Thoracic aorta (tissue), 2 donors: ENCODE data around the gene EEF1E1. TPM values are rescaled to one million over a fixed set of nuclear protein-coding genes. Genes with fewer than 3 reads are reported as not detected.

Source experiments
- ATAC-seq: fragments of 150-250 bp; one replicate; pipeline ENCODE4 v1.8.0; 2017; ENCODE audit warnings: low read depth; ENCODE audit not compliant: insufficient number of reproducible peaks, low FRiP score
- DNase-seq: peaks from one replicate; pipeline ENCODE4 v3.0.0-alpha.2; 2020; ENCODE audit warnings: low spot score
- H3K27ac ChIP-seq, 2 donors: fragments of 200-600 bp; sonication (generic); 1 replicate in 1 of 2; 2 replicates in 1 of 2; pipeline ENCODE4 v1.5.1; 2016; ENCODE audit warnings: mild to moderate bottlenecking in 2 of 2, moderate library complexity in 2 of 2
- H3K27me3 ChIP-seq: fragments of 200-600 bp; sonication (generic); replicated peaks from 2 replicates; pipeline ENCODE4 v1.6.0; 2016; ENCODE audit warnings: mild to moderate bottlenecking; ENCODE audit not compliant: insufficient read depth
- H3K36me3 ChIP-seq: fragments of 200-600 bp; sonication (generic); one replicate; pipeline ENCODE4 v1.5.1; 2016
- H3K4me1 ChIP-seq, 2 donors: fragments of 200-600 bp; sonication (generic); 1 replicate in 1 of 2; 2 replicates in 1 of 2; pipeline versions ENCODE4 v1.5.1 to v1.6.0; 2016; ENCODE audit warnings: low read depth in 2 of 2, mild to moderate bottlenecking in 1 of 2; ENCODE audit not compliant: control insufficient read depth in 1 of 2
- H3K4me3 ChIP-seq: fragments of 200-600 bp; sonication (generic); 2 replicates; pipeline ENCODE4 v1.5.1; 2016; ENCODE audit warnings: mild to moderate bottlenecking
- H3K9me3 ChIP-seq: fragments of 200-600 bp; sonication (generic); 2 replicates; pipeline ENCODE4 v1.5.1; 2016
- CTCF ChIP-seq: fragments of 200-600 bp; sonication (generic); IDR thresholded peaks from one replicate; pipeline ENCODE4 v1.5.1; 2019; ENCODE audit warnings: antibody characterized with exemption
- total RNA-seq, 2 donors: library from RNA; depleted of rRNA; stranded (reverse); fragments of >200 nt; gene quantifications; one replicate each; pipeline versions ENCODE4 v1.1.0 to v1.2.3, GENCODE V29; 2016

Gene EEF1E1
- 10 to 100 TPM; 26.8 to 52.8 TPM for total RNA-seq

GRCh38 chr6:8102122-8102958 is at the start of gene EEF1E1:
Gene EEF1E1 (minus strand): TSS chr6:8102548. CDS start chr6:8102521, 27 bp downstream.
- H3K4me1 ChIP-seq, result peaks cover 3 to 15% of the 10 kb centered on the region in 2 donors
- DNase-seq (peak; percentile 86), ATAC-seq (peak; percentile 100)
- H3K36me3 ChIP-seq, result no peaks in the 10 kb centered on the region
- H3K4me3 ChIP-seq, result peak within 1 kb of the TSS; percentile 83
- H3K27me3 ChIP-seq, result no peaks in the 10 kb centered on the region
- no peaks in the 10 kb centered on the region for H3K9me3 ChIP-seq
- H3K27ac ChIP-seq, result peak within 1 kb of the TSS in 1 of 2 donors; percentile 28
- no peak for TF ChIP-seq CTCF

GRCh38 chr6:8149350-8149749 is 47.0 kb upstream of the EEF1E1 start:
- no peak overlapping the region for H3K27ac ChIP-seq
- ATAC-seq (no peak), DNase-seq (no peak)
- no peaks in the 10 kb centered on the region for H3K36me3 ChIP-seq
- H3K4me1 ChIP-seq, result no peaks in the 10 kb centered on the region
- no peak overlapping the region for H3K4me3 ChIP-seq
- H3K9me3 ChIP-seq, result no peaks in the 10 kb centered on the region
- H3K27me3 ChIP-seq, result no peaks in the 10 kb centered on the region
- no peak for TF ChIP-seq CTCF

GRCh38 chr6:8143945-8144344 is 41.6 kb upstream of the EEF1E1 start:
- no peak for TF ChIP-seq CTCF
- H3K27me3 ChIP-seq, result no peaks in the 10 kb centered on the region
- H3K9me3 ChIP-seq, result no peaks in the 10 kb centered on the region
- H3K4me1 ChIP-seq, result no peaks in the 10 kb centered on the region
- ATAC-seq, result no peak
- no peak overlapping the region for H3K4me3 ChIP-seq
- DNase-seq, result no peak
- no peak overlapping the region for H3K27ac ChIP-seq
- H3K36me3 ChIP-seq, result no peaks in the 10 kb centered on the region

- Histone ChIP-seq H3K4me3 (no peak overlapping the region), H3K27me3 (no peaks in the 10 kb centered on the region), H3K4me1 (no peaks in the 10 kb centered on the region), H3K9me3 (no peaks in the 10 kb centered on the region), H3K27ac (no peak overlapping the region), H3K36me3 (no peaks in the 10 kb centered on the region)
- no peak for ATAC-seq
- no peak for TF ChIP-seq CTCF
- DNase-seq, result no peak
Measured at GRCh38 chr6:8139451-8139850, 37.1 kb upstream of the EEF1E1 start.

- no peak for TF ChIP-seq CTCF
- Histone ChIP-seq H3K36me3 (no peaks in the 10 kb centered on the region), H3K4me3 (no peak overlapping the region), H3K27me3 (no peaks in the 10 kb centered on the region), H3K27ac (no peak overlapping the region), H3K9me3 (no peaks in the 10 kb centered on the region), H3K4me1 (no peaks in the 10 kb centered on the region)
- DNase-seq, result no peak
- no peak for ATAC-seq
Measured at GRCh38 chr6:8137529-8137939, 35.2 kb upstream of the EEF1E1 start.
